Esophagus squamous epithelium (tissue), 5 donors: ENCODE results near the gene KLHL36. TPM values are rescaled to one million over a fixed set of nuclear protein-coding genes. Genes with fewer than 3 reads are reported as not detected.
A peak's percentile ranks its signal among the peaks of the same experiment; 100 is the strongest.

ENCODE experiments used
- DNase-seq: peaks from one replicate; lab custom pipeline; 2025; lab: John Stamatoyannopoulos, UW
- H3K27ac ChIP-seq, 4 donors: fragments of 200-600 bp; sonication (generic); one replicate each; pipeline ENCODE4 v1.5.1; 2016 to 2019; ENCODE audit warnings: mild to moderate bottlenecking in 1 of 4
- H3K27me3 ChIP-seq, 4 donors: fragments of 200-600 bp; sonication (generic); 1 replicate in 3 of 4; 2 replicates in 1 of 4; pipeline versions ENCODE4 v1.5.1 to v1.6.0; 2017 to 2021; ENCODE audit warnings: antibody characterized with exemption in 1 of 4
- H3K36me3 ChIP-seq, 3 donors: fragments of 200-600 bp; sonication (generic); one replicate each; pipeline ENCODE4 v1.5.1; 2016 to 2019
- H3K4me1 ChIP-seq, 3 donors: fragments of 200-600 bp; sonication (generic); one replicate each; pipeline ENCODE4 v1.5.1; 2017 to 2019
- H3K4me3 ChIP-seq, 4 donors: fragments of 200-600 bp; sonication (generic); 1 replicate in 3 of 4; 2 replicates in 1 of 4; pipeline ENCODE4 v1.5.1; 2016 to 2019; ENCODE audit warnings: mild to moderate bottlenecking in 2 of 4, moderate library complexity in 1 of 4
- H3K9me3 ChIP-seq, 3 donors: fragments of 200-600 bp; sonication (generic); one replicate each; pipeline ENCODE4 v1.5.1; 2016 to 2019
- POLR2A ChIP-seq, 4 donors: fragments of 450-650 bp; IDR thresholded peaks; one replicate each; pipeline ENCODE4 v1.6.1; 2017; ENCODE audit warnings: antibody characterized with exemption in 4 of 4, mild to moderate bottlenecking in 4 of 4, moderate library complexity in 3 of 4
- WGBS, 2 donors: methylation state at CpG; one replicate each; pipeline ENCODE4 v1.1.5; 2018; 5-methylcytosine and 5-hydroxymethylcytosine counted together
- intact Hi-C: fragments of 100-400 bp; cut with DNase I; formaldehyde crosslinking; loops from one replicate; pipeline ENCODE4 v1.15.0; 2022
- total RNA-seq, 4 donors: library from RNA; depleted of rRNA; stranded (reverse); fragments of >200 nt; gene quantifications; one replicate each; pipeline ENCODE4 v1.1.0, GENCODE V29; 2016
- TF ChIP-seq, protein P1 (sequence below), 6 experiments: fragments of 450-650 bp in 4 of 6; fragments of 200-600 bp in 2 of 6; sonication (generic) in 2 of 6; IDR thresholded peaks; one replicate each; pipeline ENCODE4 v1.5.1; 2016 to 2019; ENCODE audit warnings: antibody characterized with exemption in 6 of 6, mild to moderate bottlenecking in 4 of 6, moderate library complexity in 4 of 6
- donor health status: DM: yes; HTN: yes; CAD: no.

The KLHL36 gene
- total RNA-seq, 4 donors from 2014 or later: 28.7 to 58.6 (median 40.1) TPM

DNA sequence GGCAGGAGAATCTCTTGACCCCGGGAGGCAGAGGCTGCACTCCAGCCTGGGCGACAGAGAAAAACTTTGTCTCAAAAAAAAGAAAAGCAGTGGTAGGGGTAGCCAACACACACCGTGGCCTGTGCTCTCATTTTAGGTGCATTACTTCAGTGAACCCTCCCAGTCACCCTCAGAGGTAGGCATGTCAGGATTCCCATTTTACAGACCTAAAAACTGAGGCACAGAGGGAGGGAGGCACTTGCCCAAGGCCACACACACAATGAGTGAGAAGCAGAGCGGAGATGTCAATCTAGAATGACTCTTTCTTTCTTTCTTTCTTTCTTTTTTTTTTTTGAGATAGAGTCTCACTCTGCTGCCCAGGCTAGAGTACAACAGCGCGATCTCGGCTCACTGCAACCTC lies 35.6 kb upstream of the KLHL36 start:
- intact Hi-C loops: no loop called here
- Histone ChIP-seq H3K27me3 (peaks cover 0 to 11% (median 0%) of the 10 kb centered on the region in 4 donors), H3K4me3 (no peak overlapping the region), H3K36me3 (no peaks in the 10 kb centered on the region), H3K4me1 (peaks cover 18 to 69% (median 22%) of the 10 kb centered on the region in 3 donors), H3K27ac (no peak overlapping the region), H3K9me3 (no peaks in the 10 kb centered on the region)
- DNase-seq: no peak
- 92 to 100% methylated on average over 5 of the region's 7 CpGs for WGBS, 2 donors
- TF ChIP-seq, protein P1, sequence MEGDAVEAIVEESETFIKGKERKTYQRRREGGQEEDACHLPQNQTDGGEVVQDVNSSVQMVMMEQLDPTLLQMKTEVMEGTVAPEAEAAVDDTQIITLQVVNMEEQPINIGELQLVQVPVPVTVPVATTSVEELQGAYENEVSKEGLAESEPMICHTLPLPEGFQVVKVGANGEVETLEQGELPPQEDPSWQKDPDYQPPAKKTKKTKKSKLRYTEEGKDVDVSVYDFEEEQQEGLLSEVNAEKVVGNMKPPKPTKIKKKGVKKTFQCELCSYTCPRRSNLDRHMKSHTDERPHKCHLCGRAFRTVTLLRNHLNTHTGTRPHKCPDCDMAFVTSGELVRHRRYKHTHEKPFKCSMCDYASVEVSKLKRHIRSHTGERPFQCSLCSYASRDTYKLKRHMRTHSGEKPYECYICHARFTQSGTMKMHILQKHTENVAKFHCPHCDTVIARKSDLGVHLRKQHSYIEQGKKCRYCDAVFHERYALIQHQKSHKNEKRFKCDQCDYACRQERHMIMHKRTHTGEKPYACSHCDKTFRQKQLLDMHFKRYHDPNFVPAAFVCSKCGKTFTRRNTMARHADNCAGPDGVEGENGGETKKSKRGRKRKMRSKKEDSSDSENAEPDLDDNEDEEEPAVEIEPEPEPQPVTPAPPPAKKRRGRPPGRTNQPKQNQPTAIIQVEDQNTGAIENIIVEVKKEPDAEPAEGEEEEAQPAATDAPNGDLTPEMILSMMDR (IDR thresholded peaks at IDR 0.05): no peak
- TF ChIP-seq POLR2A (IDR thresholded peaks at IDR 0.05): no peak

DNA sequence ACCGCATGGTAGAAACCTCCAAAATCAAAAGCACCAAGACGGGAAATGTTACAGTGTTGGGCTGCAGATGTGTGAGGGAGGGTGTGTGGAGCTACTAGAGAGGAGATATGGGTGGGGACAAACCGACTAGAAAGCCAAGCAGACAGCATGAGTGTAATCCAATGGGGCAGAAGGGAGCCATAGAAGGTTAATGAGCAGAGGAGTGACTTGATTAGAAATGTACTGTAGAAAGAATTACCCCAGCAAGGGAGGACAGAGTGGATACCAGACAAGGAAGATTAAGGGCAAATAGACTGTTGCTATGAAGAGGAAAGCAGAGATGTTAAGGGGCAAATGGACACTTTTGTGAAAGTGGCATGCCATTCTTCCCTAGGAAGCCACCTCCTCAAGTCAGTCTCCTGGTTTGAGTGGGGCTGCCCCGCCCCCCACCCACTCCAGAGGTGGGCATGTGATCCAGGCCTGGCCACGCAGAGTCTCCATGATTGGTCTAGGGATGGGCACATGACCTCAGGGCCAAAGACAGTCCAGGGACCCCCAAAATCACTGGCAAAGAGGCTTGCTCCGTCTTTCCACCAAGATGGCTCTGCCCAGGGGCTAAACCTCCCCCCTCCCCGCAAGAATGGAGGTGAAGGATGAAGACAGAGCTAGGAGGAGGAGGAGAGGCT lies 34.8 kb upstream of the KLHL36 start:
- no peak for DNase-seq
- Histone ChIP-seq H3K27me3 (peaks cover 0 to 11% (median 0%) of the 10 kb centered on the region in 4 donors), H3K4me1 (peaks cover 20 to 66% (median 27%) of the 10 kb centered on the region in 3 donors), H3K36me3 (no peaks in the 10 kb centered on the region), H3K27ac (peak overlapping the region in 1 of 4 donors; percentile 21), H3K4me3 (no peak overlapping the region), H3K9me3 (no peaks in the 10 kb centered on the region)
- TF ChIP-seq, protein P1 (IDR thresholded peaks at IDR 0.05): no peak
- TF ChIP-seq POLR2A (IDR thresholded peaks at IDR 0.05): no peak
- intact Hi-C loops: no loop called here
- 85 to 87% methylated on average over 6 to 7 of the region's 7 CpGs for WGBS, 2 donors

DNA sequence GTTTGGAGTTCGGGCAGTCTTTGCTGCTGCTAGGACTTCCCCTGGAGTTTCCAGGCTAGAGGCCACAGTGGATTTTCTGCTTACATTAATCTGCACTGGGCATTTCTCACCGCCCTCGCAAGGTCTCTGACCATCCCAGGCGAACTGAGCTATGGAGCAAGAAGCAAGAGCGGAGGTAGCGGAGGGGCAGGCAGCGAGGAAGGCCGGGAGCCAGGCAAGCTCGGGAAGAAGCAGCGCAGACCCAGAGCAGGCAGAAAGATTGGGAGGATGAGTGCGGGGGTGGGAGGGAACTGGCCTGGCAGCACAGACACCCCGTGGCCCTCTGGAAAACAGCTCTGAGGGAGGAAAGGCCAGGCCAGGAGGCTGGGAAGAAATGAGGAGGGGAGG lies 34.2 kb upstream of the KLHL36 start:
- 82 to 86% methylated on average over 6 to 10 of the region's 12 CpGs for WGBS, 2 donors
- H3K36me3 ChIP-seq: no peaks in the 10 kb centered on the region
- H3K9me3 ChIP-seq: no peaks in the 10 kb centered on the region
- no peak for DNase-seq
- H3K4me3 ChIP-seq: no peak overlapping the region
- peak overlapping the region in 1 of 4 donors; percentile 21 for H3K27ac ChIP-seq
- peaks cover 0 to 11% (median 0%) of the 10 kb centered on the region in 4 donors for H3K27me3 ChIP-seq
- intact Hi-C loops: no loop called here
- no peak for TF ChIP-seq POLR2A (IDR thresholded peaks at IDR 0.05)
- TF ChIP-seq, protein P1 (IDR thresholded peaks at IDR 0.05): no peak
- H3K4me1 ChIP-seq: peaks cover 24 to 70% (median 32%) of the 10 kb centered on the region in 3 donors

DNA sequence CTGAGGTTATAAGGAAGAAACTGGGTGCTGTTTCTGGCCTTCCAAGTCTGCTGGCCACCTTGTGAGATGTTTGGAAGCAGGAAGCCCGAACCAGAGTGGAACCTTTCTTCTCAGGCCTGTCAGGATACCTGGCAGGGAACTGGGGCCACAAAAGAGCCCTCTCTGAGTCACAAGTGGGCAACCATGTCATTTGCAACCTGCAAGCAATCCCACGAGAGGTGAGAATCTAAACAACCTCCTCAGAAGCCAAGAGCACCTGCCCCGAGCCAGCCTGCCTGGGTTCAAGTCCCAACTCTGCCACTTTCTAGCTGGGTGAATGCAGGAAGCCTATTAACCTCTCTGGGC lies 33.7 kb upstream of the KLHL36 start:
- Histone ChIP-seq H3K4me1 (peaks cover 24 to 71% (median 32%) of the 10 kb centered on the region in 3 donors), H3K27ac (no peak overlapping the region), H3K9me3 (no peaks in the 10 kb centered on the region), H3K4me3 (peak overlapping the region in 1 of 4 donors; percentile 87), H3K36me3 (no peaks in the 10 kb centered on the region), H3K27me3 (peaks cover 0 to 11% (median 0%) of the 10 kb centered on the region in 4 donors)
- no peak for TF ChIP-seq POLR2A (IDR thresholded peaks at IDR 0.05)
- TF ChIP-seq, protein P1 (IDR thresholded peaks at IDR 0.05): no peak
- DNase-seq: no peak
- intact Hi-C loops: no loop called here
- WGBS, 2 donors: 75 to 100% methylated on average over 2 to 3 of the region's 3 CpGs

- WGBS, 2 donors: 77 to 81% methylated on average over 8 to 14 of the region's 20 CpGs
- intact Hi-C loops: no loop called here
- Histone ChIP-seq H3K36me3 (no peaks in the 10 kb centered on the region), H3K27ac (no peak overlapping the region), H3K4me1 (peaks cover 24 to 71% (median 32%) of the 10 kb centered on the region in 3 donors), H3K4me3 (peak overlapping the region in 2 of 4 donors; percentile 11 to 87), H3K27me3 (peaks cover 0 to 11% (median 0%) of the 10 kb centered on the region in 4 donors), H3K9me3 (no peaks in the 10 kb centered on the region)
- no peak for TF ChIP-seq POLR2A (IDR thresholded peaks at IDR 0.05)
- TF ChIP-seq, protein P1 (IDR thresholded peaks at IDR 0.05): no peak
- DNase-seq: no peak
These were observed 33.1 kb upstream of the KLHL36 start for GRCh38 chr16:84614968-84615813.
